Activated CD4-positive, alpha-beta T cell treated with anti-CD3 and anti-CD28 coated beads, Interleukin-2, amount 10 ng/mL, durations not matched to agents 7 days and 5 days (primary cell): Measurements from ENCODE around the gene VAT1. TPM values are rescaled to one million over a fixed set of nuclear protein-coding genes. Genes with fewer than 3 reads are reported as not detected.

ENCODE experiments used
- CTCF ChIA-PET: fragments of 350-600 bp; sonication (Branson Sonifier 250); formaldehyde crosslinking; loops from one replicate; lab custom pipeline; 2021; ENCODE audit warnings: antibody characterized with exemption; lab: Charles Lee
- POLR2A ChIA-PET: fragments of 350-600 bp; sonication (Branson Sonifier 250); formaldehyde crosslinking; loops from one replicate; lab custom pipeline; 2021; ENCODE audit warnings: antibody characterized with exemption; lab: Charles Lee
- DNase-seq: peaks from one replicate; pipeline ENCODE4 v3.0.0-alpha.2; 2020
- H3K27ac Mint-ChIP-seq: one replicate; pipeline ENCODE4 v1.8.0; 2021; ENCODE audit warnings: mild to moderate bottlenecking, moderate library complexity, mixed read lengths
- H3K27me3 Mint-ChIP-seq: one replicate; pipeline ENCODE4 v1.8.0; 2021; ENCODE audit warnings: mixed read lengths
- H3K36me3 Mint-ChIP-seq: one replicate; pipeline ENCODE4 v1.8.0; 2021; ENCODE audit warnings: low read depth, mixed read lengths
- H3K4me1 Mint-ChIP-seq: one replicate; pipeline ENCODE4 v1.8.0; 2021; ENCODE audit warnings: mixed read lengths
- H3K4me3 Mint-ChIP-seq: one replicate; pipeline ENCODE4 v1.8.0; 2021; ENCODE audit warnings: mild to moderate bottlenecking, moderate library complexity, mixed read lengths
- H3K9me3 Mint-ChIP-seq: one replicate; pipeline ENCODE4 v1.8.0; 2021; ENCODE audit warnings: mixed read lengths
- total RNA-seq, 2 experiments: library from RNA; stranded (reverse); gene quantifications; one replicate each; pipeline ENCODE4 v1.2.3, GENCODE V29; 2021

VAT1 gene
- total RNA-seq, 2 experiments from 2014 or later: 10.2 to 12.8 TPM

DNA sequence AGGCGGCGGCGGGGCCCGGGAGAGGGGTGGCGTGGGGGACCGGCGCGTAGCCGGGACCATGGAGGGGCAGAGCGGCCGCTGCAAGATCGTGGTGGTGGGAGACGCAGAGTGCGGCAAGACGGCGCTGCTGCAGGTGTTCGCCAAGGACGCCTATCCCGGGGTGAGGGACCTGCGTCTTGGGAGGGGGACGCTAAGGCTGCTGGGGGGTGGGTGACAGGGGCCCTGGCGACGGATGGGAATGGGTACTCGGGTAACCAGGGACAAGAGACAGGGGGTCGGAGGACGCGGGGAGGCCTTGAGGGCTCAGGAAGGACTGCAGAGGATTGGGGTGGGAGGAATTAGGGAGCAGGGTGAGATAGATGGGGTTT is 3.1 kb upstream of the VAT1 start:
- peak overlapping the region; percentile 45 for H3K4me3 Mint-ChIP-seq
- no peak overlapping the region for H3K27ac Mint-ChIP-seq
- H3K27me3 Mint-ChIP-seq: peaks cover 21% of the 10 kb centered on the region
- DNase-seq: no peak
- ChIA-PET POLR2A (no interaction called here), CTCF (interaction anchor here (1.5 kb wide), 1 partner anchor 19 kb away, joined by 6 read pairs; the partner anchor contains the start of gene IFI35)
- H3K36me3 Mint-ChIP-seq: peaks cover 3% of the 10 kb centered on the region
- H3K9me3 Mint-ChIP-seq: no peaks in the 10 kb centered on the region
- peaks cover 19% of the 10 kb centered on the region for H3K4me1 Mint-ChIP-seq

DNA sequence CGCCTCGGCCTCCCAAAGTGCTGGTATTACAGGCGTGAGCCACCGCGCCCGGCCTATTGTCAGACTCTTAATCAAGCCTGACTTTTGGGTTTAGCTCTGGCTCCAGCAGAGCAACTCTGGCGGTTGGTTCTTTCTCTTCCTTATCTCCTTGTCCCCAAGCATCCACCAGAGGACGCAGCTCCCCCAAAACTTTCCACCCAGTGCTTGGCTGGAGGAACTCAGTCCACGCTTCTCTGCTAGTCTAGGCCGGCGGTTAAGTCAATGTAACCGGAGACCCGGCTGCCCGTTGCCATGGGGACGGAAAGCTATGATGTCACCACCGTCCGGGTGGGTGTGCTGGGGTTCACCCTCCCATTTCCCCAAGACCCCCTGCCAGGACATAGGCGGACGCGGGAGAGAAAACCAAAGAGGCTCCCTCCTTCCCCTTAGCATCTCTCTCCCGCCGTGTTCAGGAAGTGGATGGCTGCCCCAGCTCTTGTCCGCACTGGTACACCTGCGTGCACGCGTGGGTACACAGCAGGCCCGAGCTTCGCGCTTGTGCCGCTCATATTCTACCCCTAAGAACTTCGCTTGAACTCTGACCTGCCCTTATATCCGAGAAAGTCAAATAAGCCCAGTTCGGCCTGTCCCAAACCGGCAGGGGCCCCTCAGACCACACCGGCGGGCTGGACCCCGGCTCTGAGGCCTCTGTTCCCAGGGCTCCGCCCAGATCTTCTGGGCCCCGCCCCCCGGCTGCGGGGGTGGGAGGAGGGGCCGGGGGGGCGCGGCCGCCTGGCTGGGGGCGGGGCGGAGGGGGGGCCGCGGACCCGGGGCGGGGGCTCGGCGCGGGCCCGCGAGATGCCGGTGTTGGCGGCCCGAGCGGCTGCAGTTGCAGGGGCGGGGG is 2.5 kb upstream of the VAT1 start, which contains the start of gene RND2:
Gene RND2 (plus strand): TSS at position 825 of the 883 bp plus-strand sequence. CDS start 117 bp downstream, outside the sequence.
- H3K36me3 Mint-ChIP-seq: peaks cover 3% of the 10 kb centered on the region
- ChIA-PET CTCF (interaction anchor here (0.5 to 1.5 kb wide), 6 partner anchors 12 to 1059 kb away, joined by 3 to 6 read pairs (median 4); partner anchors contain the start of genes IFI35 and RPL27), POLR2A (interaction anchor here (0.8 kb wide), 1 partner anchor 27 kb away, joined by 3 read pairs; the partner anchor contains the start of gene RPL27)
- H3K27ac Mint-ChIP-seq: peak within 1 kb of the TSS; percentile 57
- H3K4me3 Mint-ChIP-seq: peak within 1 kb of the TSS; percentile 78
- no peaks in the 10 kb centered on the region for H3K9me3 Mint-ChIP-seq
- peak; percentile 81 for DNase-seq
- peaks cover 21% of the 10 kb centered on the region for H3K27me3 Mint-ChIP-seq
- H3K4me1 Mint-ChIP-seq: peaks cover 23% of the 10 kb centered on the region

- ChIA-PET CTCF (interaction anchor here (0.5 to 1.5 kb wide), 3 partner anchors 10 to 287 kb away, joined by 3 to 5 read pairs (median 3); no protein-coding TSS in a partner anchor), POLR2A (no interaction called here)
- peak overlapping the region; percentile 31 for H3K27ac Mint-ChIP-seq
- H3K4me3 Mint-ChIP-seq: peak overlapping the region; percentile 79
- DNase-seq: no peak
- peaks cover 15% of the 10 kb centered on the region for H3K27me3 Mint-ChIP-seq
- H3K4me1 Mint-ChIP-seq: peaks cover 42% of the 10 kb centered on the region
- no peaks in the 10 kb centered on the region for H3K9me3 Mint-ChIP-seq
- peaks cover 3% of the 10 kb centered on the region for H3K36me3 Mint-ChIP-seq
Observed at GRCh38 chr17:43020789-43021740, 1.1 kb downstream of the VAT1 start.

GRCh38 chr17:43020030-43020621 is 2.1 kb downstream of the VAT1 start:
- Mint-ChIP-seq H3K4me1 (peaks cover 40% of the 10 kb centered on the region), H3K27ac (no peak overlapping the region), H3K9me3 (no peaks in the 10 kb centered on the region), H3K36me3 (peaks cover 3% of the 10 kb centered on the region), H3K4me3 (peak overlapping the region; percentile 66), H3K27me3 (peaks cover 10% of the 10 kb centered on the region)
- CTCF ChIA-PET: interaction anchor here (1.5 kb wide), 1 partner anchor 11 kb away, joined by 5 read pairs; no protein-coding TSS in a partner anchor
- DNase-seq: no peak
- POLR2A ChIA-PET: no interaction called here

DNA sequence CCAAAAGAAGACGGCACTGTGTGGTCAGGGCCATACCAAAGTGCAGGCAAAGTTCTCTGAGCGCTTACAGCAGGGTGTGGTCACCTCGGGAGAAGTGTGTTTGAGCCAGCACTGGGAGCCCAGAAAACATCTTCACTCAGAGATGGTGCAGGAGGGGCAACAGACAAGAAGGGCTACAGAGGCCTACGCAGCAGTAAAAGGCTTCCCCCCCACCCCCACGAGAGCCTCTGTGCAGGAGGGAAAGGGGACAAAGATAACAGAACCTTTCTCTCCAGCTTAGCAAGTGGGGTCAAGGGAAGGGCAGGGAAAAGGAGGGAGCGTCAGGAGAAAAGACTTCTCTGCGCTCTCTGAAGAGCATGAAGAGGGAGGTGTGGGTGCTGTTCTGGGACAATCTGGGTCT is 2.8 kb downstream of the VAT1 start:
- Mint-ChIP-seq H3K27ac (peak overlapping the region; percentile 15), H3K9me3 (no peaks in the 10 kb centered on the region), H3K36me3 (peaks cover 2% of the 10 kb centered on the region), H3K27me3 (peaks cover 6% of the 10 kb centered on the region), H3K4me3 (no peak overlapping the region), H3K4me1 (peaks cover 40% of the 10 kb centered on the region)
- POLR2A ChIA-PET: no interaction called here
- no peak for DNase-seq
- CTCF ChIA-PET: no interaction called here

GRCh38 chr17:43018932-43019331 is 3.3 kb downstream of the VAT1 start:
- Mint-ChIP-seq H3K4me3 (no peak overlapping the region), H3K4me1 (peaks cover 38% of the 10 kb centered on the region), H3K27me3 (peaks cover 4% of the 10 kb centered on the region), H3K36me3 (no peaks in the 10 kb centered on the region), H3K27ac (no peak overlapping the region), H3K9me3 (no peaks in the 10 kb centered on the region)
- DNase-seq: no peak
- ChIA-PET POLR2A (no interaction called here), CTCF (no interaction called here)

DNA sequence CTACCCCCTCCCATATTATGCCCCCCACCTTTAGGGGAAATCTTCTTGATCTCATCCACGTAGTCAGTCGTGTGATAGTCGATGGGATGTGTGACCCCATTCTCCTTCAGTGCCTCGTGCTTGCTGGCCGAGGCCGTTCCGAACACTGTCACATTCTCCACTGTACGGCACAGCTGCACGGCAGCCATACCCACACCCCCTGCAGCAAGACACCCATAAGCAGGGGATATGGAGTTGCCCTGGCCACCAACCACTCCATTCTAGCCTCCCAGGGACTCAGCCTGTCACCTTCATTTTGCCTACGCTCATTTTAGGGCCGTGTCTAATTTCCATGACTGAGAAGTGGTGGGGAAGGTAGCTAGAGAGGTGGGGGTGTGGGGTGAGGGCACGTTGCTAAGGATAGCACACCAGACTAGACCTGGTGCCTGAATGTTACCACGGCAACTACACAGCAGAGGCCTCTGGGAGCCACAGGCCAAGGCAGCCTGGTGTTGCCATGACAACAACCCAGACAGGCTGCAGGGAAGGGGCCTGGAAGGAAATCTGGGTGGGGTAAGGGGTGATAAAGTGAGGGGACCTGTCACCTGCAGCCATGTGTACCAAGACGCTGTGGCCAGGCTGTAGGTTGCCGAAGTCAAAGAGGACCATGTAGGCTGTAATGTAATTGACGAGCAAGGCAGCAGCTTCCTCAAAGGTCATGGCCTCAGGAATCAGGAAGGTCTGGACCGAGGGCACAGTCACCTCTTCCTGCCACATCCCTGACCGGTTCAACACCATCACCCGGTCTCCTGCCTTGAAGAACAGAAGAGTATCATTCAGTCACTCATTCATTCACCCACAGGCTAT is 4.0 kb downstream of the VAT1 start:
- ChIA-PET CTCF (interaction anchor here (0.6 to 1.7 kb wide), 3 partner anchors 11 to 487 kb away, joined by 3 to 9 read pairs (median 3); partner anchors contain the start of gene IFI35), POLR2A (no interaction called here)

DNA sequence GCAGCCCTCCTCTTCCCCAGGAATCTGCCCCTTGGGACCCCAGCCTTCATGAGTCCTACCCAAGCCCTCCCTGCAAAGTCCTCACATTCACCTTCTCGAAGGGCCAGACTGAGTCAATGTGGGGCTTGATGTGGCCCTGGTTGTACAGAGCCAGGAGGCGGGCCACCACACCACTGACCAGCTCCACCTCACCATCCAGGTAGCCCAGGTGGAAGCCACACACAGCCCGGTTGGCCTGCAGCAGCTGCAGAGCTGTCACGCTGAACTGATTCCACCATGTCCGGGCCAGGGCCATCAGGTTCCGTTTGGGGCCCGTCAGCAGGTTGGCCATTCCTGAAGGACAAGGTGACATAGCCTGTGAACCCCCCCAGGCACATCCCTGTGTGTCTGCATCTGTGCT is 6.0 kb downstream of the VAT1 start:
- Mint-ChIP-seq H3K4me1 (peaks cover 37% of the 10 kb centered on the region), H3K9me3 (no peaks in the 10 kb centered on the region), H3K27ac (no peak overlapping the region), H3K36me3 (peaks cover 16% of the 10 kb centered on the region), H3K4me3 (no peak overlapping the region), H3K27me3 (peaks cover 3% of the 10 kb centered on the region)
- POLR2A ChIA-PET: no interaction called here
- no peak for DNase-seq
- CTCF ChIA-PET: no interaction called here

More for the DNA sequence above, 4.0 kb downstream of the VAT1 start:
- Mint-ChIP-seq H3K4me1 (peaks cover 38% of the 10 kb centered on the region), H3K4me3 (no peak overlapping the region), H3K9me3 (no peaks in the 10 kb centered on the region), H3K27ac (peak overlapping the region; percentile 20), H3K27me3 (peaks cover 4% of the 10 kb centered on the region), H3K36me3 (peaks cover 6% of the 10 kb centered on the region)
- DNase-seq: peak; percentile 68

DNA sequence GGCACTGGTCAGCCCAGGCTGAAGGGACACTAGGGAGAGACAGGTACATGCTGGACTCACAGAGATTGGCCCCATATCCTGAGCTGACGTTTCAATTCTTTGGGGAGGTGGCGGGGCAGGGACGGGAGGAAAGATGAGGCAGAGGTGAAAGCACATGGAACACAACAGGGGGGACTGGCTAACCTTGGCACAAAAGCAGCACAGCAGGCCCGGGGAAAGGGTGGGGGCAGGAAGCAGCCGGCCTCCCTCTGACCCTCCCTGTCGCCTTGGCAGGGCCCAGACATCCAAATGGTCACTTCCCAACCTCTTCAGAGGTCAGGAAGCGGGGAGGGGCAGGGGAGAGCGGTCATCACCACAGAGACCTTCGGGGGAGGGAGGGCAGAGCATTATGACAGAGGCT is 6.6 kb downstream of the VAT1 start:
- Mint-ChIP-seq H3K27me3 (no peaks in the 10 kb centered on the region), H3K9me3 (no peaks in the 10 kb centered on the region), H3K4me3 (no peak overlapping the region), H3K36me3 (peaks cover 21% of the 10 kb centered on the region), H3K4me1 (peaks cover 38% of the 10 kb centered on the region), H3K27ac (no peak overlapping the region)
- ChIA-PET POLR2A (no interaction called here), CTCF (interaction anchor here (1.2 kb wide), 1 partner anchor 18 kb away, joined by 4 read pairs; the partner anchor contains the start of gene RPL27)
- no peak for DNase-seq

GRCh38 chr17:43014649-43015542 is 7.3 kb downstream of the VAT1 start:
- peaks cover 42% of the 10 kb centered on the region for H3K4me1 Mint-ChIP-seq
- POLR2A ChIA-PET: no interaction called here
- H3K9me3 Mint-ChIP-seq: no peaks in the 10 kb centered on the region
- no peak overlapping the region for H3K27ac Mint-ChIP-seq
- CTCF ChIA-PET: interaction anchor here (1.1 to 1.2 kb wide), 2 partner anchors 9 to 17 kb away, joined by 4 to 6 read pairs; partner anchors contain the start of genes IFI35 and RPL27
- peaks cover 28% of the 10 kb centered on the region for H3K36me3 Mint-ChIP-seq
- H3K27me3 Mint-ChIP-seq: no peaks in the 10 kb centered on the region
- no peak for DNase-seq
- no peak overlapping the region for H3K4me3 Mint-ChIP-seq
